GM19238 (cell line): ENCODE results near the gene ATP4A.

Experiments
- DNase-seq: peaks from one replicate; pipeline ENCODE4 v3.0.0; 2011; ENCODE audit warnings: low spot score; ENCODE audit not compliant: insufficient read length

Gene ATP4A

DNA sequence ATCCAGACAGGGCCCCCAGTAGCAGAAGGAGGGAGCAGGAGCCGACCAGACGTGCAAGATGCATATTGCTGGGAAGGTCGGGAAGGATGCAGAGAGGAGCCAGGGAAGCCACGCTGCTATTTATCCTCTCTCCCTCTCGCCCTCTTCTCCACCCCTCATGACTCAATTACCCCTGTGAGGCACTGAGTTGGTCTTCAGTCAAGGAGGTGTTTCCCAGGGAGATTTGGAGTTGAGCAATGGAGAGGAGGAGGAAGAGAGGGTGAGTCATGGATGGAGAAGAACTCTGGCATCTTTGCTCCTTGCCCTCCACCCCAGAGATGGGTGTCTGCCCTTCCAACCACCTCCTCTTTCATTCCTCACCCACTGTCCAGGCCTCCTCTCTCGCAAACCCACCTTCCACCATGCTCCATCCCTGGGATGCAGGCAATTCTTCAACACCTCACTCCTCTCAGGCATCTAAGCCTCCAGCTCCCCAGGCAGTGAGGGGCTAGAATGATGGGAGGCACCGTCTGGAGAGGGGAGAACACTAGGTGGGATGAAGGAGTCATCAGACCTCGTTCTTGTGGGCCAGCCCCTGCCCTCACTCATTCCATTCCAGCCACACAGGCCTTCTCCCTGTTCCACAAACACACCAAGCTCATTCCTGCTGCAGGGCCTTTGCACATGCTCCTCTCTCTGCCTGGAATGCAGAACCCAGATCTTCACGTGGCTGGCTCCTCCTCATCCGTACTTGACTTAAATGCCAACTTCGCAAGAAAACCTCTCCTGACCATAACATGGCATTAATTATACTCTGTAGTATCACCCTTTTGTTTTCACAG is 35.0 kb downstream of the ATP4A start, which contains the start of gene SBSN:
Gene SBSN, minus strand, starts transcription at position 94 of the 821 bp plus-strand sequence. Its CDS starts 30 bp downstream, at position 64.
- DNase-seq = no peak

DNA sequence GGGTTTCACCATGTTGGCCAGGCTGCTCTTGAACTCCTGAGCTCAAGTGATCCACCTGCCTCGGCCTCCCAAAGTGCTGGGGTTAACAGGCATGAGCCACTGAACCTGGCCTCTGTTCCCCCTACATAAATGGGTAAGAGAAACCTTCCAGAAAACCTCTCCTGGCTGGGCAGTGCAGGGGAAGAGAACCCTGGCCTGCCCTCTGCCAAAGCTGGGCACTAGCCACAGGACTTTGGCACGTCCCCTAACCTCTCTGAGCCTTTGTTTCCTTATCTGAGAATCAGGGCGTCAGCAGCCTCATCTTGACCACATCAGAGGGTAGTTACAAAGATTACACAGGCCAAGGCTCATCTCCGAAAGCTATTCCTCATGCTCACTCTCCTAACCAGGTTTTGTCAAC is 37.6 kb downstream of the ATP4A start:
- DNase-seq = no peak

DNA sequence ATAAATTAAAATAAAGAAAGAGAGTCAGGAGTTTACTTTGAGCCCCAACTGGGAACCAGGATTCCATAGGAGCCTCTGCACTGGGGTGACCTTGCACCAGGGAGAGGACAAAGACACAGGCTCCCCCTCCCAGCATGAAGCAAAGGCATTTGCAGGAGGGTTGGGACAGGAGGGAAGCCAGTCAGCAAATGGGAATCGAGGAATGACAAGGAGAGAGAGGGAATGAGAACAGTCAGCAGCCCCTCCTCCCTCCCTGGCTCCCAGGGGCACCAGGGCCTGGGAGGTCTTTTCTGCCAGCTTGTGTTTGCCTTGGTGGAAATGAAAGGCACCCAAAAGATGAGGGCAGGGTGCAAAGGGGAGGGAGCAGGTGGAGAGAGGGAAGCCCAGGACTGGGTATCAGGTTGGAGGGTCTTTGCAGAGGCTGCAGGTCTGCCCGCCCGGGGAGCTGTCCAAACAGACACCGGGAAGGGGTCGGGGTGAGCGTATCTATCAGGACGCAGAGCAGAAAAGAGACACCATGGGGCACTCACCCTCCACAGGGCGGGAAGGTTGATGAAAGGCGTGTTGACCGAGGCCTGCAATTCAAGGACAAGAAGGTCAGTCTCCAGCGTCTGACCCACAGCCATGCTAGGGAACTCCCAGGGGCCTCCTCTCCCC is 39.1 kb downstream of the ATP4A start:
- no peak for DNase-seq

DNA sequence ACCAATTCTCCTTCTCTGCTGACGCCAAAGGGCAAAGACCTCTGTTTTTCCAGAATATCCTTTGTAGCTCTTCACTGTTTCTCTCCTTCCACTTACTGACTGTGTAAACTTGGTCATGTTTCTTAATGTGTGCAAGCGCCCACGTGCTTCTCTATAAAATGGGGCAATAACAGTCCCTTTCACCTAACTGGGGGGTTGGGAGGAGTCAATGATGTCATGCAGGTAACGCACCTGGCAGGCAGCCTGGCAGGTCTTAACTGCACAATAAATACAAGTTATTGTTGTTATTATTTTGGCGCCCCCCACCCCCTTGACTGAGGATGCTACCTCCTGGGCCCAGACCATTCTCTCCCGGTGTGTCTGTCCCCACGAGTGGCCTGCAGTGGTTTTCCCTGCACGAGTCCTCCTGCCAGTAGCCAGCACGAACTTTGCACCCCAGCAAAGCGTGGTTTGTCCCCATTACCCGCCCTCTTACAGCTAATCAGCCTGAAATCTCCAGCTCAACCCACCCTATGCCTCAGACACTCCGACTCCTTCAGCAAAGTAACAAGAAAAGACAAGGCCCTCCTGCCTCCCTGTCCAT is 40.6 kb downstream of the ATP4A start:
- no peak for DNase-seq

DNA sequence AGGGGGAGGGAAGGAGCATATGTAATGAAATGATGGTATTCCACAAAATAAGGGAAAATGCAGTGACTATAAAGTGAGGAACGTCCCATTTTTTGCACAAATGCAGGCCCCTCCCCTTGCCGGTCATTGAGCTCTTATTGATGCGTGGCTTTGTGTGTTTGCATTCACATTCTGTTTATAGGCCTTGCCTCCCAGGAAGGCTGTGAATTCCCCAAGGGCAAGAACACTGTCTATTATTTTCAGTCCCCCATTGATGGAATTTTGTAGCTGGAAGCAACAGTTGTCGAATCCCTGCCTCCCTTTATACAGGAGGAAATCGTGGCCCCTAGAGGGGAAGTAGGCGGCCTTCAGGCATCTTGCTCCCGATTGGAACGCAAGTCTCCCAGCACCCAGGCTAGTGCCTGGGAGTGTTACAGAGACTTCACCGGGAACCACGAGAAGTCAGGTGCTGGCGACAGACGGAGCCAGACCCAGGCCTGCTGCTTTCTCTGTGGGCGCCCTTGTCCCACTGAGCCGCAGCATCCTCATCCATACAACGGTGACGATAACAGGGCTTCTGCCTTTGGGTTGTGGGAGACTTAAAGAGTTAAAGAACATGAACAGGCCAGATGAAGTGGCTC is 42.2 kb downstream of the ATP4A start:
- no peak for DNase-seq

DNA sequence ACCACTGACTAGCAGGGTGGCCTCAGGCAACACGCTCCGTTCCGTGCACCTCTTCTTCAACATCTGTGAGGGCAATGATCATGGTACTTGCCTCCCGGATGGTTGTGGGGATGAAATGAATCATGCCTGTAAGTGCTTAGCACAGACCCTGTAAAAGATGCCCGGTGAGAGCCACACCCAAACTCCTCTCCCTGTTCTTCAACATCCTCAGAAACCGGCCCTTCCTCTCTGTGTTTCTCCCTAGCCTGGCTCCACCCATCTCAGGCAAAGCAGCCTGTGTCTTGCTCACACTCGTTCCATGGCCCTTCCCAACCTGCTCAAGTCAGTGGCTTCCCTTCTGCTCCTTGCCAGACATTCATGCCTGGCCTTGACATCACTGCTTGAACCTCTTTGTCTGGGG is 44.2 kb downstream of the ATP4A start:
- DNase-seq = no peak

DNA sequence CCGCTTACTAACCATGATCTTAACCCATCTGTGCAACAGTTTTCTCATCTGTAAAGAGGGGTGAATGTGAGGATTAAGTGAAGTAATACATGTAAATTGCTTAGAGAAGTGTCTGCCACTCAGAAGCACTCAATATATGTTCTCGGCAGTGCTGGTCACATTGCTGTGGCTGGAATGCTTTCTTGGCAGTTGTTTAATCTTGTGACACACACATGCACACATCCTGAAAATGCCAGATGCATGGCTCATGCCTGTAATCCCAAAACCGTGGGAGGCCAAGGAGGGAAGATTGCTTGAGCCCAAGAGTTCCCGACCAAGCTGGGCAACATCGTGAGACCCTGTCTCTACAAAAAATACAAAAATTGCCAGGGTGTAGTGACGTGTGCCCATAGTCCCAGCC is 45.1 kb downstream of the ATP4A start:
- no peak for DNase-seq

DNA sequence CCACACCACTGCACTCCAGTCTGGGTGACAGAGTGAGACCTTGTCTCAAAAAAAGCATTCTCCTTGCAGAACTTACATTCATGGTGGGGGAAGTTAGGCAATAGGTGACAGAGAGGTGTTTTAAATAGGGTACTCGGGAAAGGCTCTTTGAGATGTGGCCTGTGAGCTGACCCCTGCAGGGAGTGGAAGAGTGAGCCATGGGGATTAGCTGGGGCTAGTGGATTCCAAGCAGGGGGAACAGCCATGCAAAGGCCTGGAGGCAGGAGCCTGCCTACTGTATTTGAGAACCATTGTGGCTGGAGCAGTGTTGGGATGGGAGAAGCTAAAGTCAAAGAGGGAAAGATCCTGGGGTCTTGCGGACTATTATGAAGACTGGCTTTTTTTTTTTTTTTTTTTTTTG is 46.1 kb downstream of the ATP4A start:
- DNase-seq = no peak

DNA sequence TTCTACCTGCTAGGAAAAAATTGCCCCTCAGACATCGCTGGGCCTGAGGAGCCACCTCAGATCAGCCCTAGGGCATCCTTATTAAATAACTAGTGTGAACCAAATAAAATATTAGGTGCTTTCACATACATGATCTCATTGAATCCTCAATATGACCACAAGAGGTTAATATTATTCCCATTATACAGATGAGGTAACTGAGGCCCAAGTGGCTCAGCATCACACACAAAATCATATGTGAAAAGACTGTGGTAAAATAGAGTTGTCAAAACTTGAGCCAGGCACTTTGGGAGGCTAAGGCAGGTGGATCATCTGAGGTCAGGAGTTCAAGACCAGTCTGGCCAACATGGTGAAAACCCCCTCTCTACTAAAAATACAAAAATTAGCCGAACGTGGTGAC is 47.1 kb downstream of the ATP4A start:
- DNase-seq = no peak

DNA sequence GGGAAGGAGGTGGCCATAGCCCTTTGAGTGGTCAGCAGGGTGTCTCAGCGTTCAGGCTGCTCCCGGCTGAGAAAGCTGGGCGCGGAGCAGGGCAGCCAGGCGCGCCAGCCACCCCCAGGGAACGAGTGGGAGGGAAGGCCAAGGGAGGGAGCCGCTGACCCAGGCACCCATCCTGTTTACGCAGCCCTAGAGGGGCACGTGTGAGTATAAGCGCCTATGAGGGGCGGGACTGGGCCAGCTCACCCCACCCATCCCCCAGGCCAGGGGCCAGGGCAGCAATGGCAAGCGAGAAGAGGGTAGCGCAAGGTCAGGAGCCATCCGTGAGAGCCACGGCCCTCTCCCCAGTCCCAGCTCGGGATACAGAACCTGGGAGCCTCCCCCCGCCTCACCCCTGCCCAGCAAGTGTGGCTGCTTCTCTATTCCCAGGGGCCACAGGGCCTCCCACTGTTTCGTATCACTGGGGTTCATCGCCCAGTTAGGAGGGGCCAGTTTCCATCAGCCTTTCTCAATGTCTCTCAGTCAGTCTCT is 49.1 kb downstream of the ATP4A start:
- DNase-seq = no peak

DNA sequence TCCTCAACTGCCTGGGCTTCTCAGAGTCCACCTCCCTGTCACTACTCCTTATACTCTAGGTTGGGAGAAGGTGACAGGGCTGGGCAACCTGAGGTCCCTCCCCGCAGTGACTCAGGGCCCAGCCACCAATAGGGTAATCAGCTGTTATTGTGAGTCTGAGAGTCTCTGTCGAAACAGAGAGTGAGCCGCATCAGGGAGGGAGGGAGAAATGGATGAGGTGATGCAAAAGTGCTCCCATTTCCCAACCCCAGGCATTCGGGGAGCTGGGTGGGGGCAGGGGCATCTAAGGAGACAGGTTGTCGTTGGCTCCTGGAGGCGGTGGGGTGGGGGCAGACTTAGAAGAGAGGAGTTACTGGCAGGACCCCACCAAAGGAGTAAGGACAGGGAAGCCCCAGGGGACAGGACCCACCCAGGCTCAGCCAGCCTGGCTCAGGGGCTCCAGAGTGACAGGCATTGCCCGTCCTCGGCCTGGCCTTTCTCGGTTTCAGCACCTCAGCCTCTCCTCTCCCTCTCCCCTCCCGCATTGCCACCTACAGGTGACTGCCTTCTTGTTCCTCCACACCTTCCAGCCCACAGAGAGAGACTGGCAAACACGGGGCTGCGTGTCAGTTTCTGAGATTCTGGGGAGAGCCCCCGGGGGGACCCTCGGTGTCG is 49.7 kb downstream of the ATP4A start, which contains the start of gene DMKN:
Gene DMKN, minus strand, starts transcription at position 22 of the 654 bp plus-strand sequence. CDS start 174 bp downstream, outside the sequence.
- no peak for DNase-seq

DNA sequence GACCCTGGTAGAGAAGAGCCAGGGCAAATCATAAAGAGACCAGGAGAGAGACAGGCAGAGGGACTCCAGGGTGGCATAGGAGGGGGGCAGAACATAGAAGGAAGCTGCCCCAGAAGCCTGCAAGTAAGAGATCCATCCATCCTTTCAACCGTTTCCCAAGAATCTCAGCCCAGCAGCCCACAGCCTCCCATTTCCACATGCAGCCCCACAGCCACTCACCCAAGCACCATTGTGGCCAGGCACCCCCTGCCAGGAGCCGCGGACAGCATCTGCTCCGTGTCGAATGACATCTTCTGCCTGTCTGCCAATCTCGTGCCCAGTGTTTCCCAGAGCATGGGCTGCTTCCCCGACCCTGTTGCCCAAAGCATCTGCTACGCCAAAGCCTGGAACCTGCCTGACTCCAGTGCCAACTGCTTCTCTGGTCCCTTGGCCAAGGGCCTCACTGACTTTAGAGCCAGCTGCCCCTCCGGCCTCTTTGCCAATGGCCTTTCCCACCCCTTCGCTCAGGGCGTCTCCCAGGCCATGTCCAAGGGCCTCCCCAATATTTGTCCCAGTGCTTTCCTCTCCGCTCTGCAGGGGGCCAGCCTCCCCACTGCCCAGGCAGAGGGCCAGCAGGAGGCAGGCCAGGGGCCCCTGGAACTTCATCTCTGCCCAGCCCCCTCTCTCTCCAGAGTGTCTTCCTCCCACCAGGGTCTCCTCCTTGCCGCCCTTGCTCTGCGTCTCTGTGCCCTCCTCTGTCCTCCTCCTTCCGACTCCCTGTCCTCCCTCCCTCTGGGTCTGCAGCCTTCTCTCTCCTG is 50.4 kb downstream of the ATP4A start:
- no peak for DNase-seq

DNA sequence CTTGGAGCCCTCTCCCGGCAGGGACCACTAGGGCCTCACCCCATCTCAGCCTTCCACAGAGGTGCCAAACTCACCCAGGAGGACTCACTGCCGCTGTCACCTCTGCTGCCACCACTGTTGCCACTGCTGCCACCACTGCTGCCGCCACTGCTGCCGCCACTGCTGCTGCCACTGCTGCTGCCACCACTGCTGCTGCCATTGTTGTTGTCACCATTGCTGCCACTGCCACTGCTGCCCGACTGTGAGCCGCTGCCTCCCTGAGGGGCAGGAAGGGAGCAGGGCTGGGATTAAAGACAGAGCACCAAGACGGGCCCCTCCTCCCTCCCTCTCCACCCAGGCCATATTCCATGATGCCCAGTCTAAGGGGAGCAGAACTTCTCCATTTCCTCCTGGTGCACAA is 52.1 kb downstream of the ATP4A start:
- no peak for DNase-seq

DNA sequence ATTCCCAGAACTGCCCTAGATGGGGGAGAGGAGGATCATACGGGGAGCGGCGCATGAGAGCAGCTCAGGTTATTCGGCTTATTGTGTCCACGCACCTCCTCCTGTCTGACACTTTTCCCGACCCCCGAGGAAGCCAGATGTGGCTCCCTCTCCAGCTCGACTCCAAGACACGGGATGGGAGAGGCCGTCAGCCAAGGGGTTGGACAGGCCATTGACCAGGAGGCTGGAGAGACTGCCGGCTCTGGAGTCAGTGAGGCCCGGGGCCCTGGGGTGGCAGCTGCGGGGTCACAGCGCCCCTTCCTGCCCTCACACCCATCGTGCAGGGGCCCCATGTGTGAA is 52.9 kb downstream of the ATP4A start:
- no peak for DNase-seq

DNA sequence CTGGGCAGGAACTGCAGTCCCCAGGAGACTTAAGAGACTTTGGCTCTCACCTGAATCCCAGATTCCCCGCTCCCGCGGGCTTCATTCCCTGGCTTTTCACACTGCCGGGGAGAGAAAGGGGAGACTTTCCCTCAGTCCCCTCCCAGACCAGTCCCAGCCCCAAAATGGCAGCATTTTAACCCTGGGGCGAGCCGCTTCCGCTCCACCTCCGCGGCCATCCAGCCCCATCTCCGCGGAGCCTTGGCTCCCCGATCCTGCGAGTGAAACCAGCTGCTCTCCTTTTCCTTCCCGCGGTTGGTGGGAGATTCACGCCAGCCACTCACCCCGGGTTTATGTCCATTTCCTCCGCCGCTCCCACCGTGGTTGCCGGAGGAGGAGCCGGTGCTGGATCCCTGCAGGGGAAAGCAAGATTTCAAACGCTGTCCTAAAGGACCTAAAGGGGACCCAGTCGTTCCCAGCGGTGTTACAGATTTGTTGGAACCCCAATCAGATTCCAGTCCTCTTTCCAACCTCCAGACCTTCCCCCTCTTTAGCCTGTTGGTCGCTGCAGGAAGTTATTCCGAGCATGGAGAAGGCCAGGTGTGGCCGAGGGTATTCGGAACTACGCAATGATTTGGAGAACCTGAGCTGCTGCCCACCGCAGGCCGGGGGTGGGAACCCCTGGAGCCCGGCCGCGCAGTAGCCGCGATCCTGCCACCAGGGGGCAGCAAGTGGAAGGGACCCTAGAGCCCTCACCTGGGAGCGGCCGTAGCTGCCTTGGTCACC is 53.4 kb downstream of the ATP4A start:
- peak; percentile 91 for DNase-seq

DNA sequence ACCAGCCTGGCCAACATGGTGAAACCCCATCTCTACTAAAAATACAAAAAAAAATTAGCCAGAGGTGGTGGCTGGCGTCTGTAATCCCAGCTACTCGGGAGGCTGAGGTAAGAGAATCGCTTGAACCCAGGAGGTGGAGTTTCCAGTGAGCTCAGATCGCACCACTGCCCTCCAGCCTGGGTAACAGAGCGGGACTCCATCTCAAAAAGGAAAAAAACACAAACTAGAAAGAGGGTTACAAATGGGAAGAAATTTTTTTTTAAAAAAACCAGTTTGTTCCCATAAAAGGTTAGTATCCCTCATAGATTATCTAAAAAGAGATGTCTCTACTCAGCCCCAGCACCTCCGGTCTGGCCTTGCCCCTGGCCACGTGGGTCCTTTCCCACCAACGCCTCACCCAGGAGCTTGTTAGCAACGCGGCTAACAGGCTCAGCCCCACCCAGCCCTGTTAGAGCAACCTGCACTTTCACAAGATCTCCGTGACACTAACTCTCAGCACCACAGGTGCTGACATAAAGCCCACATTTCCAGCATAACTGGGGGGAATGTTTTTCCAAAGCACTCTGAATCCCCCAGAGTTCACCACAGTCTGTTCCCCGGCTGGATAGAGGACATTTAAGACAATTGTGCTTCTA is 54.3 kb downstream of the ATP4A start:
- no peak for DNase-seq

DNA sequence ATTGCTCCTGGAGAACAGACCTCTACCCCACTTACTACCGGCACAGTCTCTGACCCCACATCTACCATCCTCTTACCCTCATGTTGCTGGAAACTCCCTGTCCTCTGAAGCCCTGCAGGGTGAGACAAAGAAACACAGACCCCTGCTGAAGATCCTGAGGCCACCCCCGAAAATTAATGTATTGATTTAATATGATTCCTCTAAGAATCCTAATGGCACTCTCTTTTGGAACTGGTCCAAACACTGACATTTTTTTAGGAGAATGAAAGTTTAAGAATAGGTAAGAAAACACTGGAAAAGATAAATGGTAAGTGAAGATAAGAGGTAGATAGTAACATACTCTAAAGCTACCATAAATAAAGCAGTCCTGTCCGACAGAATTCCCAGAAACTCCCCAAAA is 55.3 kb downstream of the ATP4A start:
- DNase-seq = no peak

DNA sequence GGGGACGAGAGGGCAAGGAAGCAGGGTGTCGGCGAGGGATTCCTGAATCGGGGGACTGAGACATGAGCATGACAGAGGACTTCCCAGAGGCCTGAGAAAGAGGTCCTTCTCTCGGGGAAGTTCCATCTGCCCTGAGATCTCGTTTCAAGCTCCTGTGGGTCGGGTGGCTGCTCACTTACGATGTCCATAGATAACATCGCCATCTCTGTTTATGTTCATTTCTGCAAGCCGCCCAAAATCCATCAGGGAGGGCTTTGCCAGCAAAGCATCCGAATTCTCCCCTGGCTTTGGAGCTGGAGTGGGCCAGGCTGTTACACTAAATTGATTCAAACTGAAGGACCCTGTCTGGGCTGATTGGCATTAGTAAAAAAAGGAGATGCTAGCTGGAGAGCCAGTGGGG is 55.9 kb downstream of the ATP4A start:
- DNase-seq = no peak

DNA sequence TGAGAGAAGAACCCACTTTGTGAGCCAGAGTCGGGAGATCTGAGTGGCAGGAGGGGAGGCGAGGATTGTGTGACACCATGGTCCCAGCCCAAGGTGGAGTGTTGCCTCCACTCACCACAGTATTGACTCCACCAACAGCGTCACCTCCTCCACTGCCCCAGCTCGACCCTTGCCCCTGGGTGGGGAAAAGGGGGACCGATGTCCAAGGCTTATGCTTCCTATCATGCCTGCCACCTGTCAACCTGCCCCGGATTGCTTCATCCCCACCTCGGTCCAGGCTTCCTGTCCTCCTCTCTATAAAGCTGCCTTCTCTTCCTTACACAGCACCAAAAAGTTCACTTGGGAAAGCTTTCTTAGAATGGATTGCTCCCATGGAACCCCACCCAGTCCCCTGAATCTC is 57.4 kb downstream of the ATP4A start:
- DNase-seq = no peak
